OCI-M1 (cell line): ENCODE results near the gene LSM5.

Experiments
- DNase-seq: peaks from one replicate; lab custom pipeline; 2025; lab: John Stamatoyannopoulos, UW

LSM5 gene

DNA sequence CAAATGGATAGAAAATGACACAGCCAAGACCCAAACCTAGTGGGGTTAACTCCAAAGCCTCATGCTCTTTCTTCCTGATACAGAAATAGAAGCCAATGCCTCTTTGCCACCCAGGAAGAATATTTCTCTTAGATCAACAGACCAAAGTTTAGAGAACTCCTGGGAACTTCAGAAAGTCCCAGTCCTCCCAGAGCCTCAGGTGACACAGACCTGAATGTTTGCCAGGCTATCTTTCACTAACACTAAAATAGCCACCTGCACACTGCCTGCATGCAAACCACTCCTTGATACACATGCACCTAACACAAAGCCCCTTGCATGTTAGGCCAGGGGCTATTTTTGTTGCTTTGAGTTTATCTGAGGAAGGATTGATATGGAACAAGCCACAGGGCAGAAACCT is 27.7 kb downstream of the LSM5 start:
- no peak for DNase-seq

DNA sequence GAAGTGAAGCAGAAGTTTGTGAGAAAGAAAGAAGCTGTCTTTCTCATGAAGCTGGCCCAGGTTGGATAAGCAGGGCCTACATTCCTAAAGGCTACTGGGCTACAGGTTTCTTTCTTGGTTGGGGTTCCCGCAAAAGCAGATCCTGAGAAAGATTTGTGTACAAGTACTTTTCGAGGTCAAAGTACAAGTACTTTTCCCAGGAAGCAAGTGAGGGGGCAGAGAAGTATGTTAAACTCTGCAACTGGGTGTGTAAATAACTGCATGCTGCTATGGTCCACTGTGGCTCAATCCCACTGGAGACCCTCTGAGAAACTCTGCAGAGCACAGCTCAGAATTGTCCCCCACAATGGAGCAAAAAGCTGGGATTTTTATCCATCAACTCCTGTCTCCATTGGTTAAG is 28.7 kb downstream of the LSM5 start:
- no peak for DNase-seq

DNA sequence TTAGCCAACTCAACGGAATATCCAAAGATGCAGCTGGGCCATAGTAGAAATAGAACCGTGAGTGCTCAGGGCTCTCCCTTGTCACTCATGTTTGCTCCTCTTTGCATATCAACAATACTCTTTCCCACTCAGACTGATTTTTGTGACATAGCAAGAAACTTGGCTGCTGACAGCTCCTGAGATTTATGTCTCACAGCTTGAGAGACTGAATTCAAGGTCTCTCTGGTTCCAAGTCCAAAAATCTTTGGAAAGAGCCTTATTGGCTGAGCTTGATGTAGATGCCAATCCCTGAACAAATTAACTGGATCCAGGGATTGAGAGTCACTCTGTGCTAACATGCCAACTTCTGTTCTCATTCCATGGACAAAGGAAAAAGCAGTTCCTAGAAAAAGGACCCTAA is 30.4 kb downstream of the LSM5 start:
- no peak for DNase-seq

DNA sequence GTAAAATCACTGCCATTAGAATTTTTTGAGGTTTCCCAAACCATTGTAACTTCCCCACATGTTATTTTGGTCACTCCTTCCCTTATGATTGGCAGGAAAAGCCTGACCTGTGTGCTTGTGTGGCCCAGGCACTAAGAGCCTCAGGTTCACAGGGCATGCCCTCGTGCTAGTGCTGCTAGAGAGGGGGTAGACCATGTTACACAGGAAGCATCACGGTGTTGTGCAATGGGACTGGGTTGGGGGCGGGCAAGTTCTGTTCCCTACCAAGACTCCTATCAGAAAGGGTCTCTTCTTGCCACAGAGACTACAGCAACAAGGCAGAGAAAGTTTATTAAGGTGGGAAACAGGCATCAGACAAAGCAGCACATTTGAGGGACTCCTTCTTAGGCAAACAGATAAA is 32.2 kb downstream of the LSM5 start:
- DNase-seq = no peak

DNA sequence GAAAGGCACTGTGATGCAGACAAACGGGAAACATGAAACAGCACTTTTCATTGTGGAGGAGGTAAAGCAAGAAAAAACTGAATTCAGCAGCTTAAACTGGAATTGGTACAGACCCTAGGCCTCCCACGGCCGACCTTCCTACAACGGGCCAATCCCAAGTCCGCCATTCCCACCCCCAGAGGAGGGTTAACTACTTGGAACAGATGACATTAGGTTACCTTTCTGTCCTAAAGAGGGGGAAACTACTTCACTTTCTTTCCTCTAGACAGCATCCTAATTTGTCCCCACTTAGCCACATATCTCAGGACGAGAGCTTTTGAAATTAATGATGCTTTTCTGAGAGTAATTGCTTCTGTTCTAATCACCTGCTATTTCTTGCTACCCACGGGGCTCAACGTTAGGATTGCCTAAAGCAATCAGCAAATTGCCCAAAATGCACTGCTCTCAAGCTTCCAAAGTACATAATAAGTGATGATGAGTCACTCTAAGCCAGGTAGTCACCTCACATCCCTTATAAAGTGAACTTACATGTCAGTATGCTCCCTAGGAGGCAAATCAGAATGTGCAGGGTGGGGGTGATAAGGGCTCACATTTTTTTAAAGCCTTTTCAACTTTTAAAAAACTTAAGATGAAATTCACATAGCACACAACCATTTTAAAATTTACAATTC is 36.7 kb downstream of the LSM5 start:
- DNase-seq = no peak

DNA sequence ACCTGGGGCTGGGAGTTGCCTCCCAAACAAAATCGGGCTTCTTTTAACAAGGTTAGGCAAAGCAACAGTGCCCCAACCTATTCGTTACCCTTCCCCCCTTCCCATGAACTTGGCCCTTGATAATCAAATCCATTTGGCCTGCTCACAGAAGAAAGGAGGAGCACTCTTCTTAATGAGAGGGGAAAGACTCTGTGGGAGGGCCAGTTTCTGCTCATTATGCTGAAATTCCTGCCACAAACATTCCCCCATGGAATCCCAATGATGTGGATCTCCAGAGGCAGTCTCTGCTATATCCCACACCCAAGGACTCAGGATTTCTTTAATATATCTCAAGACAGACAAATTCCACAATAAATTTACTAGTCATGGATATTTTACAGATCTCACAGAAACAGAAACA is 43.0 kb downstream of the LSM5 start:
- no peak for DNase-seq

DNA sequence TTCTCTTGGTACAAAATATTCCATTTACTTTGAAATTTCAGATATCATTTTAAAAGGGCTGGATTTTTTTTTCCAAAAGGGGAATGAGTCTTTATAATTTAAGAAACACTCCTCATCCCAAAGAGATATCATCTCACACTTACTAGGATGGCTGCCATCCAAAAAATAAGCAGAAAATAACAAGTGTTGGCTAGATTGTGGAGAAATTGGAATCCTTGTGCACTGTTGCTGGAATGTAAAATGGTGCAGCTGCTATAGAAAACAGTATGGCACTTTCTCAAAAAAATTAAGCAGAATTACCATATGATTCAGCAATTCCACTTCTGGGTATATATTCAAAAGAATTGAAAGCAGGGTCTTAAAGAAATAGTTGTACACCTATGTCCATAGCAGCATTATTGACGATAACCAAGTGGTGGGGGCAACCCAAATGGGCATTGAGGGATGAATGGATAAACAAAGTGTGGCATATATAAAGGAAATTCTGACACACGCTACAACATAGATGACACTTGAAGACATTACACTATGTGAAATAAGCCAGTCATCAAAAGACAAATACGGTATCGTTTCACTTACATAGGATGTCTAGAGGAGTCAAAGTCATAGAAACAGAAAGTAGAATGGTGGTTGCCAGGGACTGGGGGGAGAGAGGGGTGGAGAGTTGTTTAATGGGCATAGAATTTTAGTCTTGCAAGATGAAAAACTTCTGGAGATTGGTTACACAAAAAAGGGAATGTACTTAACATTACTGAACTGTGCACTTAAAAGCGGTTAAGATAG is 53.8 kb downstream of the LSM5 start:
- no peak for DNase-seq
